K562 (cell line): Measurements from ENCODE around the gene SRP9. TPM values are rescaled to one million over a fixed set of nuclear protein-coding genes. Genes with fewer than 3 reads are reported as not detected.

Experiments
- ATAC-seq: fragments of 200-7000 bp; cut with Tn5 transposase; 3 replicates; pipeline ENCODE4 v1.9.1; 2020; ENCODE audit warnings: moderate library complexity
- BruUV-seq: library from RNA; stranded (reverse); fragments of 400-500 nt; replicated peaks from 2 replicates; lab custom pipeline; 2021; lab: Mats Ljungman, UMichigan
- CTCF ChIA-PET: fragments of 300-600 bp; formaldehyde crosslinking; extraction: SDS; loops from one replicate; lab custom pipeline; 2021; ENCODE audit warnings: low intra/inter-chr PET ratio; lab: Yijun Ruan, JAX
- POLR2A ChIA-PET: fragments of 300-600, 350-650 bp; sonication (Branson Sonifier 250); formaldehyde crosslinking; extraction: SDS; loops from one replicate; lab custom pipeline; 2021; ENCODE audit warnings: antibody characterized with exemption, inconsistent platforms; lab: Yijun Ruan, JAX
- DNase-seq, 4 experiments: peaks; one replicate each; pipeline versions ENCODE4 v3.0.0 to v3.0.0-alpha.2; 2011 to 2018; ENCODE audit warnings: low spot score in 3 of 4, mixed read lengths in 3 of 4; ENCODE audit errors: extremely low read depth in 1 of 4
- FAIRE-seq: peaks from 2 replicates; lab custom pipeline; 2011; peaks lifted over from hg19 to GRCh38; lab: Jason Lieb, UNC
- H2AFZ ChIP-seq: 2 replicates; pipeline ENCODE4 v1.6.0; 2011; ENCODE audit warnings: low read depth, low read length, control low read depth, inconsistent platforms
- H3K27ac ChIP-seq: fragments of 200-600 bp; 3 replicates; pipeline ENCODE4 v1.8.0; 2011; ENCODE audit warnings: low read depth, mild to moderate bottlenecking, control low read depth, inconsistent platforms, low read length, moderate library complexity, mixed read lengths; ENCODE audit errors: extremely low read depth
- H3K27me3 ChIP-seq, 2 experiments: fragments of 300-600 bp in 1 of 2; 2 replicates in 1 of 2; 3 replicates in 1 of 2; pipeline versions ENCODE4 v1.6.0 to v1.8.0; 2011; ENCODE audit warnings: inconsistent platforms in 2 of 2, low read length in 2 of 2, mild to moderate bottlenecking in 1 of 2, mixed read lengths in 1 of 2, moderate library complexity in 1 of 2; ENCODE audit not compliant: control insufficient read depth in 2 of 2, insufficient read depth in 2 of 2
- H3K36me3 ChIP-seq: fragments of 300-600 bp; 3 replicates; pipeline ENCODE4 v1.8.0; 2011; ENCODE audit warnings: mild to moderate bottlenecking, low read length, inconsistent platforms; ENCODE audit not compliant: control insufficient read depth, insufficient read depth
- H3K4me1 ChIP-seq, 2 experiments: fragments of 200-600 bp in 1 of 2; replicated peaks in 1 of 2; 2 replicates in 1 of 2; 3 replicates in 1 of 2; pipeline versions ENCODE4 v1.5.1 to v1.8.0; 2011; ENCODE audit warnings: inconsistent platforms in 2 of 2, low read length in 2 of 2, mild to moderate bottlenecking in 1 of 2, mixed read lengths in 1 of 2, moderate library complexity in 1 of 2; ENCODE audit not compliant: control insufficient read depth in 2 of 2, insufficient read depth in 2 of 2
- H3K4me2 ChIP-seq: 2 replicates; pipeline ENCODE4 v1.6.1; 2011; ENCODE audit warnings: low read length, control low read depth, inconsistent platforms, mixed read lengths; ENCODE audit not compliant: insufficient read depth
- H3K4me3 ChIP-seq: fragments of 200-600 bp; sonication (generic), shearing (Covaris generic); 2 replicates; pipeline ENCODE4 v1.5.1; 2016; ENCODE audit warnings: control low read depth, inconsistent platforms
- H3K79me2 ChIP-seq: fragments of 200-600 bp; 3 replicates; pipeline ENCODE4 v1.8.0; 2011; ENCODE audit warnings: low read length, inconsistent platforms; ENCODE audit not compliant: control insufficient read depth, insufficient read depth
- H3K9ac ChIP-seq, 2 experiments: 2 replicates each; pipeline versions ENCODE4 v1.6.0 to v1.6.1; 2011; ENCODE audit warnings: low read depth in 2 of 2, low read length in 2 of 2, control low read depth in 1 of 2, inconsistent platforms in 1 of 2, mild to moderate bottlenecking in 1 of 2, mixed read lengths in 1 of 2; ENCODE audit not compliant: insufficient read depth in 1 of 2
- H3K9me1 ChIP-seq: one replicate; pipeline ENCODE4 v1.6.0; 2011; ENCODE audit warnings: inconsistent platforms, mild to moderate bottlenecking, low read length, moderate library complexity; ENCODE audit not compliant: control insufficient read depth, insufficient read depth
- H3K9me3 ChIP-seq: replicated peaks from 2 replicates; pipeline ENCODE4 v1.5.1; 2011; ENCODE audit warnings: low read depth, low read length, inconsistent platforms; ENCODE audit not compliant: control insufficient read depth, insufficient read depth
- H4K20me1 ChIP-seq: replicated peaks from 2 replicates; pipeline ENCODE4 v1.6.1; 2011; ENCODE audit warnings: low read length, inconsistent platforms, mixed read lengths; ENCODE audit not compliant: control insufficient read depth, insufficient read depth
- MCM5 ChIP-seq: fragments of 450-650 bp; IDR thresholded peaks from 2 replicates; pipeline ENCODE4 v1.6.1; 2016; ENCODE audit warnings: low read depth
- PHF21A ChIP-seq: fragments of 450-650 bp; IDR thresholded peaks from 2 replicates; pipeline ENCODE4 v1.6.1; 2017; ENCODE audit warnings: low read depth, borderline replicate concordance
- RAD51 ChIP-seq: fragments of 450-650 bp; IDR thresholded peaks from 2 replicates; pipeline ENCODE4 v1.7.1; 2016; ENCODE audit warnings: low read depth, mild to moderate bottlenecking, borderline replicate concordance
- RFX7 ChIP-seq: fragments of 250-450 bp; sonication (Bioruptor Pico); IDR thresholded peaks from 2 replicates; pipeline ENCODE4 v1.5.1; 2021; ENCODE audit warnings: mild to moderate bottlenecking
- ZNF584 ChIP-seq: fragments of 200-800 bp; sonication (Bioruptor generic); IDR thresholded peaks from 2 replicates; pipeline ENCODE4 v1.6.1; 2016; ENCODE audit warnings: low read depth, mild to moderate bottlenecking, missing genetic modification characterization, missing compliant biosample characterization
- WGBS: fragments of 100-300 bp; shearing (Covaris generic); methylation state at CpG from one replicate; pipeline ENCODE4 v1.1.6; 2016; ENCODE audit warnings: low coverage, mixed read lengths; ENCODE audit not compliant: insufficient coverage; ENCODE audit errors: missing lambda C conversion rate; 5-methylcytosine and 5-hydroxymethylcytosine counted together
- in situ Hi-C: fragments of 300-500 bp; cut with MboI; formaldehyde crosslinking; loops from 4 replicates; pipeline ENCODE4 v1.15.0; 2018; ENCODE audit warnings: inconsistent platforms, mixed read lengths
- intact Hi-C: fragments of 100-400 bp; cut with micrococcal nuclease; formaldehyde crosslinking; loops from 2 replicates; pipeline ENCODE4 v1.14.2; 2022
- polyA plus RNA-seq, 8 experiments: library from polyadenylated mRNA; depleted of rRNA in 4 of 8; stranded (reverse) in 5 of 8; unstranded in 3 of 8; fragments of >200 nt; fragmentation: Nextera tagmentation in 2 of 8; fragmentation: Illumina TruSeq in 1 of 8; extraction: Ambion mirVana in 2 of 8; extraction: Trizol in 1 of 8; gene quantifications; 2 replicates each; pipeline versions ENCODE4 v1.2.1 to v1.2.3, GENCODE V29; 2011 to 2014; ENCODE audit warnings: inconsistent platforms in 1 of 8, missing spikeins in 1 of 8
- total RNA-seq, 7 experiments: library from RNA; depleted of rRNA in 6 of 7; stranded (reverse); fragments of >200 nt in 6 of 7; fragmentation: Illumina TruSeq in 2 of 7; extraction: Trizol in 2 of 7; gene quantifications; 2 replicates each; pipeline versions ENCODE4 v1.2.1 to v1.2.3, GENCODE V29; 2011 to 2021; ENCODE audit warnings: low replicate concordance in 1 of 7
- TF ChIP-seq, protein P1 (sequence below): fragments of 250-450 bp; sonication (Bioruptor Pico); IDR thresholded peaks from 2 replicates; pipeline ENCODE4 v1.8.0; 2021; ENCODE audit warnings: mild to moderate bottlenecking, moderate library complexity
- TF ChIP-seq, protein P2 (sequence below): fragments of 450-650 bp; IDR thresholded peaks from 2 replicates; pipeline ENCODE4 v1.6.1; 2018; ENCODE audit not compliant: partially characterized antibody
- TF ChIP-seq, protein P3 (sequence below): fragments of 450-650 bp; IDR thresholded peaks from 2 replicates; pipeline ENCODE4 v1.7.0; 2016; ENCODE audit warnings: borderline replicate concordance

Gene SRP9
- total and polyA plus RNA-seq, 9 of the 15 experiments (the other 6 are each of a cell fraction or from before 2014, with no cell fraction given) = 273 to 1,892 (median 668) TPM

DNA sequence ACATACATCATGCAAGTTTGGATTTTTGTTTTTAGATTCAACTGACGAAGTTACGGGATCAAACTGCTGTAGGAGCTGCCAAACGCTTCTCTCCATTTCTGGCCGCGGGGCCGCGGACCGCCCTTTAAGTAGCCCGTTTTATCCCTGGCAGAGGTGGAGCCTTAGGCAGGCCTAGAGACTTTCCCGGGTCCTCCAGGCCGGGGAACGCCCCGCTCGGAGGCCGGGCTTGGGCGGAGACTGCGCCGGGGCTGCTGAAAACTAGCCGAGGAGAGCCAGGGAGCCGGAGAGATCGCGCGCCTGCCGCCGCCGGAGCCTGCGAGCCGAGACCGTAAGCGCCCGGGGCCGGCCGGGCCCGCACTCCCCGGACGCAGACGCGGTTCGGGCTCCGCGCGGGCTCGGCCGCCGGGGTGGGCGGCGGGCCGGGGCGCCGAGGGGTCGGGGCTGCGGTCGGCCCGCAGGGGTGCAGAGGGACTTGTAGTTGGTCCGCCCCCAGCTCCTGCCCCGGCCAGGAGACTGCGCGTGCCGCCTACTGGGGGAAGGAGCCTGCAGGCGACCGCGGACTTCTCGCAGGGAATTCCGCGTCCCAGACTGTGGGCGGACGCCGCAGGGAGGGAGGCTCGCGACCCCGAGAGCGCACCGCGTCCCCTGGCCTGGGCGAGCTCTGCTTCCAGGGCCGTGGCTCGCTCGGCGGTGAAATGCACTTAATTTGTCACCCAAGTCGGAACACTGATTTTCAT is 32.4 kb downstream of the SRP9 start, which contains the start of gene EPHX1:
Gene EPHX1 (plus strand): TSS at position 283 of the 737 bp plus-strand sequence. CDS start 18,606 bp downstream, outside the sequence.
- Histone ChIP-seq H3K27ac (0 out of 3 replicates have a peak within 1 kb of the TSS, but pooled peaks have one; percentile 16), H3K4me1 (peaks cover 17 to 30% of the 10 kb centered on the region in 2 experiments), H3K9me3 (no peaks in the 10 kb centered on the region), H3K4me3 (peak within 1 kb of the TSS; percentile 48), H3K27me3 (no peaks in the 10 kb centered on the region), H3K36me3 (no peaks in the 10 kb centered on the region), H4K20me1 (no peaks in the 10 kb centered on the region; the same call in 1 of the 2 replicates), H3K9me1 (no peaks in the 10 kb centered on the region), H3K4me2 (peak within 1 kb of the TSS; percentile 83), H2AFZ (peak within 1 kb of the TSS; percentile 93), H3K9ac (peak within 1 kb of the TSS; percentile 43 to 94; a peak in 3 of 4 replicates), H3K79me2 (no peaks in the 10 kb centered on the region)
- FAIRE-seq (peak; percentile 82), ATAC-seq (peak; percentile 94), DNase-seq (peak; percentile 88 to 94 (median 92))
- CTCF ChIA-PET = interaction anchor here (0.5 to 1.0 kb wide), 3 partner anchors 25 to 168 kb away, joined by 3 read pairs; no protein-coding TSS in a partner anchor
- 1% methylated on average over 68 of the region's 80 CpGs for WGBS
- in situ Hi-C loops (no loop called here), intact Hi-C loops (loop anchor here (2.0 to 5.0 kb wide), 2 partner anchors 33 to 252 kb away; partner anchors contain the start of genes H3-3A and SRP9)
- BruUV-seq = no TSS peak
- POLR2A ChIA-PET = interaction anchor here (0.6 to 4.3 kb wide), 5 partner anchors 18 to 263 kb away, joined by 3 to 22 read pairs (median 4); no protein-coding TSS in a partner anchor
- TF ChIP-seq, protein P1, sequence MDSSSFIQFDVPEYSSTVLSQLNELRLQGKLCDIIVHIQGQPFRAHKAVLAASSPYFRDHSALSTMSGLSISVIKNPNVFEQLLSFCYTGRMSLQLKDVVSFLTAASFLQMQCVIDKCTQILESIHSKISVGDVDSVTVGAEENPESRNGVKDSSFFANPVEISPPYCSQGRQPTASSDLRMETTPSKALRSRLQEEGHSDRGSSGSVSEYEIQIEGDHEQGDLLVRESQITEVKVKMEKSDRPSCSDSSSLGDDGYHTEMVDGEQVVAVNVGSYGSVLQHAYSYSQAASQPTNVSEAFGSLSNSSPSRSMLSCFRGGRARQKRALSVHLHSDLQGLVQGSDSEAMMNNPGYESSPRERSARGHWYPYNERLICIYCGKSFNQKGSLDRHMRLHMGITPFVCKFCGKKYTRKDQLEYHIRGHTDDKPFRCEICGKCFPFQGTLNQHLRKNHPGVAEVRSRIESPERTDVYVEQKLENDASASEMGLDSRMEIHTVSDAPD = no peak
- TF ChIP-seq ZNF584 (CRISPR knock-in tag) (no peak), PHF21A (peak; percentile 65; the same call in 1 of the 2 replicates), RFX7 (CRISPR knock-in tag) (no peak), MCM5 (no peak), RAD51 (no peak)
- TF ChIP-seq, protein P2, sequence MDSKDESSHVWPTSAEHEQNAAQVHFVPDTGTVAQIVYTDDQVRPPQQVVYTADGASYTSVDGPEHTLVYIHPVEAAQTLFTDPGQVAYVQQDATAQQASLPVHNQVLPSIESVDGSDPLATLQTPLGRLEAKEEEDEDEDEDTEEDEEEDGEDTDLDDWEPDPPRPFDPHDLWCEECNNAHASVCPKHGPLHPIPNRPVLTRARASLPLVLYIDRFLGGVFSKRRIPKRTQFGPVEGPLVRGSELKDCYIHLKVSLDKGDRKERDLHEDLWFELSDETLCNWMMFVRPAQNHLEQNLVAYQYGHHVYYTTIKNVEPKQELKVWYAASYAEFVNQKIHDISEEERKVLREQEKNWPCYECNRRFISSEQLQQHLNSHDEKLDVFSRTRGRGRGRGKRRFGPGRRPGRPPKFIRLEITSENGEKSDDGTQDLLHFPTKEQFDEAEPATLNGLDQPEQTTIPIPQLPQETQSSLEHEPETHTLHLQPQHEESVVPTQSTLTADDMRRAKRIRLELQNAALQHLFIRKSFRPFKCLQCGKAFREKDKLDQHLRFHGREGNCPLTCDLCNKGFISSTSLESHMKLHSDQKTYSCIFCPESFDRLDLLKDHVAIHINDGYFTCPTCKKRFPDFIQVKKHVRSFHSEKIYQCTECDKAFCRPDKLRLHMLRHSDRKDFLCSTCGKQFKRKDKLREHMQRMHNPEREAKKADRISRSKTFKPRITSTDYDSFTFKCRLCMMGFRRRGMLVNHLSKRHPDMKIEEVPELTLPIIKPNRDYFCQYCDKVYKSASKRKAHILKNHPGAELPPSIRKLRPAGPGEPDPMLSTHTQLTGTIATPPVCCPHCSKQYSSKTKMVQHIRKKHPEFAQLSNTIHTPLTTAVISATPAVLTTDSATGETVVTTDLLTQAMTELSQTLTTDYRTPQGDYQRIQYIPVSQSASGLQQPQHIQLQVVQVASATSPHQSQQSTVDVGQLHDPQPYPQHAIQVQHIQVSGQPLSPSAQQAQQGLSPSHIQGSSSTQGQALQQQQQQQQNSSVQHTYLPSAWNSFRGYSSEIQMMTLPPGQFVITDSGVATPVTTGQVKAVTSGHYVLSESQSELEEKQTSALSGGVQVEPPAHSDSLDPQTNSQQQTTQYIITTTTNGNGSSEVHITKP = peak; percentile 90
- TF ChIP-seq, protein P3, sequence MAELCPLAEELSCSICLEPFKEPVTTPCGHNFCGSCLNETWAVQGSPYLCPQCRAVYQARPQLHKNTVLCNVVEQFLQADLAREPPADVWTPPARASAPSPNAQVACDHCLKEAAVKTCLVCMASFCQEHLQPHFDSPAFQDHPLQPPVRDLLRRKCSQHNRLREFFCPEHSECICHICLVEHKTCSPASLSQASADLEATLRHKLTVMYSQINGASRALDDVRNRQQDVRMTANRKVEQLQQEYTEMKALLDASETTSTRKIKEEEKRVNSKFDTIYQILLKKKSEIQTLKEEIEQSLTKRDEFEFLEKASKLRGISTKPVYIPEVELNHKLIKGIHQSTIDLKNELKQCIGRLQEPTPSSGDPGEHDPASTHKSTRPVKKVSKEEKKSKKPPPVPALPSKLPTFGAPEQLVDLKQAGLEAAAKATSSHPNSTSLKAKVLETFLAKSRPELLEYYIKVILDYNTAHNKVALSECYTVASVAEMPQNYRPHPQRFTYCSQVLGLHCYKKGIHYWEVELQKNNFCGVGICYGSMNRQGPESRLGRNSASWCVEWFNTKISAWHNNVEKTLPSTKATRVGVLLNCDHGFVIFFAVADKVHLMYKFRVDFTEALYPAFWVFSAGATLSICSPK = no peak
